Measurements from ENCODE around the gene DNAJC16.

DNAJC16 gene

DNA sequence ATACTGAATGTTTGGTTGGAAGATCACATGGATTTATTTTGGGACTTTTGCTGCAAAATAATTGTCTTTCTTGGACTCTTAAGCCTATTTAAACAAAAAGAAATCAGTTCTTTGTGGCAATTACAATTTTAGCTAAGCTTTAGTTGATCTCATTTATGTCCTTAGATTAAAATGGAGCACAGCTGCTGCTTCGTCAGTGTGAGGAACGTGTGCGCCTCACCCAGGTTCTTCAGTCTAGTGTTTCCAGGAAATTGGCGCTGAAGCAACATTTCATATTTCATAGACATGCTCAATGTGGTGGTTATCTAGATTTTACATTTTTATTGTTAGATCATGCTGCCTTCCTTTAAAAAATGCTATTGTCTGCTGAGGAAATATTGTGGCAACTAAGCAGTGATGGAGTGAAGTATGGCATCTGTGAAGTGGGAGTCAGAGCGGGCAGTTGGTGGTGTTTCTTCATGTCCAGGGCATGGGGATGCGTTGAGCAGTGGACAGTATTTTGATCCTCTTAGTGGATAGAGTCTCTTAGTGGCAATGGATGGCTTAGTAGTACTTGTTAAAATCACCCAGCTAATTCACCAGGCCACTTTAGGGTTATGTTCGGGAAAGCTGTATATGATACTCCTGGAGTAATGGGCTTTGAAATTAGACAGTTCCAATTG, 96.2 kb downstream of the DNAJC16 start:
- no peak for DNase-seq

DNA sequence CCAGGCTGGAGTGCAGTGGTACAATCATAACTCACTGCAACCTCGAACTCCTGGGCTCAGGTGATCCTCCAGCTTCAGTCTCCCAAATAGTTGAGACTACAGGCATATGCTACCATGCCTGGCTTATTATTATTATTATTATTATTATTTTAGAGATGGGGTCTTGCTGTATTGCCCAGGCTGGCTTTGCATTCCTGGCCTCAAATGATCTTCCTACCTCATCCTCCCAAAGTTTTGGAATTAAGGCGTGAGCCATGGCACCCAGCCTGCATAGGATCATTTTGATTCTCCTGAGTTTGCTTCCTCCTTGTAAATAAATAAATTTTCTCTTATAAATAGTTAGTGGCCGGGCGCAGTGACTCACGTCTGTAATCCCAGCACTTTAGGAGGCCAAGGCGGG, 96.8 kb downstream of the DNAJC16 start:
- DNase-seq = no peak

DNA sequence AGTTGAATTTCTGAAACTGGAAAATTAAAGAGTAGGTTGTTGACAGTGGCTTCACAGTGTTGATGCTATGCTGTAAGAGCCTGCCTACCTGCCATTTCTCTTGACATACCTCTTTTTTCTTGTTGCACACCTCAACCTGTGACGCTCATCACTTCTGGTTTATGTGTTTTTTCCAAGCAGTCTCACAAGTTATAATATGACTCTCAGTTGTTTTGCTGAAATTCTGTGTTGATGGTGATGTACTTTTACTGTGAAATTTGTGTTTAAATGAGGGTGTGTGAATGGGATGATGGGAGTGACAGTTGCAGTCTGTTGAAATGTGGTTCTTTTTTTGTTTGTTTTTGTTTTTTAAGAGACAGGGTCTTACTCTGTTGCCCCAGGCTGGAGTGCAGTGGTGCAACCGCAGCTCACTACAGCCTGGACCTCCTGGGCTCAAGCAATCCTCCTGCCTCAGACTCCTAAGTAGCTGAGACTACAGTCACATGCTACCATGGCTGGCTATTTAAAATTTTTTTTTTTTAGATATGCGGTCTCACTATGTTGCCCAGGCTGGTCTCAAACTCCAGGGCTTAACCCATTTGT, 97.6 kb downstream of the DNAJC16 start:
- DNase-seq = no peak

DNA sequence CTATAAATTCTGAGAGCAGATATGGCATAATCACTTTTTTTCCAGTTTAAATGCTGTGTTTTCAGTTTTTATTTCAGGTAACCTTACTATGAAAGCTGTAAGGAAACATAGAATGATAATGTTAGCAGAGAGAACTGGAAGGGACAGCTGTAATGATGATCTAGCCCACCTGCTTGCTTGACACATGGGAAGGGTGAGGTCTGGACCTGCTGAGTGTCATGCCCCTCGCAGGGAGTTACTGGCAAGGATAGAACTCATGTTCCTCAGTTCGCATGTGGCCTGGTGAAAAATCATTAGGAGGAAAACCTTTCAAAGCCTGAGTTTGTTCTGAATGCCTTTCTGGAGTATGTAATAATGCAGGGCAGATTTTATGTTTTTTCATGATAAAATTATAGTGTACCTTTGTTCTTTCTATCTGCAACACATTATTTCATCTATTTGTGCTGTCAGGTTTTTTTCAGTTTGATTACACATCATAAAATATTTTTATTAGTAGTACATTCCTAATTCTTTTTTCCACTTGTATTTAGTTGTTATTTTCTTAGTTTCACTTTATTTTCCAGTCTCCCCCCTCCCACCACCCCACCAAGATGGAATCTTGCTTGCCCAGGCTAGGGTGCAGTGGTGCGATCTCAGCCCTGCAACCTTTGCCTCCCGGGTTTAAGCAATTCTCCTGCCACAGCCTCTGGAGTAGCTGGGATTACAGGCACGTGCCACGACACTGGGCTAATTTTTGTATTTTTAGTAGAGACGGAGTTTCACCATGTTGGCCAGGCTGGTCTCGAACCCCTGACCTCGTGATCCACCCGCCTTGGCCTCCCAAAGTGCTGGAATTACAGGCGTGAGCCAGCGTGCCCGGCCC, 98.6 kb downstream of the DNAJC16 start:
- no peak for DNase-seq
